Measurements from ENCODE around the gene LIME1.

DNA sequence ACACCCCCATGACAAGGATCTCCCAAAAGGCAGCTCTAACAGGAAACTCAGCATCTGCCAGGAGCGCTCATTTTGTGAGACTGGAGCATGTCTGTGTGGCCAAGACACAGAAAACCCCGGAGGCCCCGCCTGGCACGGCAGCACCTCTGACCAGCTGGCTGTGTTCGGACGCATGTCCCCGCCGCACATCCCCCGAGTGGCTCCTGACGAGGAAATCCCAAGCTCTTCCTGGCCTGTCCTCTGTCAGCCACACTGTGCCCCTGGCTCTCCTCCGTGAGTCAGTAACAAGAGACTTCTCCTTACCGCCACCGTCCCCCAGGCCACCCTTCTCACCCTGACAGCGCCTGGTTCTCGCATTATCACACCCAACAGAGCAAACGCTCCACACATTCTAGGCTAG is 17.5 kb downstream of the LIME1 start:
- TF ChIP-seq, protein P1, sequence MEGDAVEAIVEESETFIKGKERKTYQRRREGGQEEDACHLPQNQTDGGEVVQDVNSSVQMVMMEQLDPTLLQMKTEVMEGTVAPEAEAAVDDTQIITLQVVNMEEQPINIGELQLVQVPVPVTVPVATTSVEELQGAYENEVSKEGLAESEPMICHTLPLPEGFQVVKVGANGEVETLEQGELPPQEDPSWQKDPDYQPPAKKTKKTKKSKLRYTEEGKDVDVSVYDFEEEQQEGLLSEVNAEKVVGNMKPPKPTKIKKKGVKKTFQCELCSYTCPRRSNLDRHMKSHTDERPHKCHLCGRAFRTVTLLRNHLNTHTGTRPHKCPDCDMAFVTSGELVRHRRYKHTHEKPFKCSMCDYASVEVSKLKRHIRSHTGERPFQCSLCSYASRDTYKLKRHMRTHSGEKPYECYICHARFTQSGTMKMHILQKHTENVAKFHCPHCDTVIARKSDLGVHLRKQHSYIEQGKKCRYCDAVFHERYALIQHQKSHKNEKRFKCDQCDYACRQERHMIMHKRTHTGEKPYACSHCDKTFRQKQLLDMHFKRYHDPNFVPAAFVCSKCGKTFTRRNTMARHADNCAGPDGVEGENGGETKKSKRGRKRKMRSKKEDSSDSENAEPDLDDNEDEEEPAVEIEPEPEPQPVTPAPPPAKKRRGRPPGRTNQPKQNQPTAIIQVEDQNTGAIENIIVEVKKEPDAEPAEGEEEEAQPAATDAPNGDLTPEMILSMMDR (IDR thresholded peaks at IDR 0.05) = no peak
- no peak for TF ChIP-seq ZFX (IDR thresholded peaks at IDR 0.05; ENCODE audit: borderline replicate concordance)
